B cell (primary cell): Measurements from ENCODE around the gene MYOM1. TPM values are rescaled to one million over a fixed set of nuclear protein-coding genes. Genes with fewer than 3 reads are reported as not detected.

Source experiments
- ATAC-seq: fragments of 200-7000 bp; cut with Tn5 transposase; one replicate; pipeline ENCODE4 v1.10.0; 2021; ENCODE audit warnings: low read depth, mild to moderate bottlenecking, moderate number of reproducible peaks, moderate library complexity
- CTCF ChIA-PET: fragments of 350-600 bp; sonication (Branson Sonifier 250); formaldehyde crosslinking; loops from one replicate; lab custom pipeline; 2021; ENCODE audit warnings: antibody characterized with exemption, inconsistent platforms; lab: Charles Lee
- POLR2A ChIA-PET: fragments of 350-600 bp; sonication (Branson Sonifier 250); formaldehyde crosslinking; loops from one replicate; lab custom pipeline; 2021; ENCODE audit warnings: antibody characterized with exemption; lab: Charles Lee
- DNase-seq: peaks from one replicate; pipeline ENCODE4 v3.0.0; 2013
- H2AFZ ChIP-seq: 2 replicates; pipeline ENCODE4 v1.6.1; 2012; ENCODE audit warnings: mild to moderate bottlenecking, low read depth, low read length; ENCODE audit not compliant: insufficient read depth, poor library complexity, severe bottlenecking
- H3K27ac ChIP-seq, 2 donors: 1 replicate in 1 of 2; 2 replicates in 1 of 2; pipeline ENCODE4 v1.5.1; 2012 to 2013; ENCODE audit warnings: low read length in 2 of 2, mild to moderate bottlenecking in 2 of 2, moderate library complexity in 1 of 2
- H3K27me3 ChIP-seq, 4 experiments: fragments of 200-600 bp in 1 of 4; sonication (generic) in 1 of 4; replicated peaks in 1 of 4; 1 replicate in 2 of 4; 2 replicates in 2 of 4; pipeline versions ENCODE4 v1.6.1 to v1.7.0; 2013 to 2016; ENCODE audit warnings: low read length in 3 of 4, mild to moderate bottlenecking in 2 of 4, mixed read lengths in 1 of 4, moderate library complexity in 1 of 4; ENCODE audit not compliant: insufficient read depth in 4 of 4, control insufficient read depth in 3 of 4; ENCODE audit errors: control extremely low read depth in 1 of 4
- H3K36me3 ChIP-seq, 2 experiments: replicated peaks in 1 of 2; 1 replicate in 1 of 2; 2 replicates in 1 of 2; pipeline versions ENCODE4 v1.6.1 to v1.7.1; 2013; ENCODE audit warnings: low read length in 1 of 2; ENCODE audit not compliant: insufficient read depth in 2 of 2, control insufficient read depth in 1 of 2; ENCODE audit errors: control extremely low read depth in 1 of 2, extremely low read depth in 1 of 2
- H3K4me1 ChIP-seq, 2 donors: fragments of 200-600 bp in 1 of 2; sonication (generic) in 1 of 2; 1 replicate in 1 of 2; 2 replicates in 1 of 2; pipeline versions ENCODE4 v1.5.1 to v1.6.1; 2013 to 2017; ENCODE audit warnings: low read length in 2 of 2; ENCODE audit not compliant: control insufficient read depth in 2 of 2, insufficient read depth in 2 of 2
- H3K4me2 ChIP-seq: replicated peaks from 2 replicates; pipeline ENCODE3; 2012; ENCODE audit warnings: mild to moderate bottlenecking, low read depth, low read length; ENCODE audit not compliant: poor library complexity, severe bottlenecking
- H3K4me3 ChIP-seq, 5 experiments: fragments of 200-600 bp in 1 of 5; sonication (generic) in 1 of 5; 1 replicate in 3 of 5; 2 replicates in 2 of 5; pipeline versions ENCODE4 v1.5.1 to v1.7.0; 2011 to 2016; ENCODE audit warnings: low read length in 4 of 5, mild to moderate bottlenecking in 4 of 5, low read depth in 2 of 5, control low read depth in 1 of 5, moderate library complexity in 1 of 5; ENCODE audit not compliant: insufficient read depth in 1 of 5; ENCODE audit errors: control extremely low read depth in 1 of 5, extremely low read depth in 1 of 5
- H3K79me2 ChIP-seq: fragments of 200-600 bp; sonication (generic); one replicate; pipeline ENCODE4 v1.6.0; 2016; ENCODE audit warnings: low read length; ENCODE audit not compliant: control insufficient read depth, insufficient read depth
- H3K9ac ChIP-seq: fragments of 200-600 bp; sonication (generic); 2 replicates; pipeline ENCODE4 v1.6.1; 2017; ENCODE audit warnings: mild to moderate bottlenecking, low read length, moderate library complexity
- H3K9me3 ChIP-seq, 3 donors: one replicate each; pipeline versions ENCODE4 v1.6.1 to v1.7.1; 2013; ENCODE audit warnings: low read length in 2 of 3; ENCODE audit not compliant: control insufficient read depth in 2 of 3, insufficient read depth in 1 of 3; ENCODE audit errors: control extremely low read depth in 1 of 3
- H4K20me1 ChIP-seq: 2 replicates; pipeline ENCODE4 v1.6.0; 2012; ENCODE audit warnings: mild to moderate bottlenecking, low read length; ENCODE audit not compliant: insufficient read depth, control insufficient read depth, poor library complexity, severe bottlenecking
- H3K27ac Mint-ChIP-seq: one replicate; pipeline ENCODE4 v1.8.0; 2021; ENCODE audit warnings: mixed read lengths
- H3K27me3 Mint-ChIP-seq: one replicate; pipeline ENCODE4 v1.8.0; 2021; ENCODE audit warnings: mixed read lengths
- H3K4me1 Mint-ChIP-seq: one replicate; pipeline ENCODE4 v1.8.0; 2021; ENCODE audit warnings: mixed read lengths
- H3K4me3 Mint-ChIP-seq: one replicate; pipeline ENCODE4 v1.8.0; 2021; ENCODE audit warnings: mixed read lengths
- H3K9me3 Mint-ChIP-seq: one replicate; pipeline ENCODE4 v1.8.0; 2022; ENCODE audit warnings: mixed read lengths; ENCODE audit not compliant: insufficient read depth
- CTCF ChIP-seq: fragments of 200-600 bp; IDR thresholded peaks from one replicate; pipeline ENCODE4 v1.8.0; 2022; ENCODE audit warnings: antibody characterized with exemption, mild to moderate bottlenecking
- EZH2 ChIP-seq: IDR thresholded peaks from 2 replicates; pipeline ENCODE4 v1.6.1; 2012; ENCODE audit warnings: borderline replicate concordance, low read depth, mild to moderate bottlenecking, moderate library complexity, low read length; ENCODE audit not compliant: insufficient read depth, poor library complexity, severe bottlenecking
- WGBS: methylation state at CpG from one replicate; pipeline ENCODE4 v1.1.5; 2013; ENCODE audit warnings: missing lambda C conversion rate; ENCODE audit not compliant: insufficient coverage; 5-methylcytosine and 5-hydroxymethylcytosine counted together
- intact Hi-C: fragments of 100-400 bp; cut with micrococcal nuclease; formaldehyde crosslinking; loops from one replicate; pipeline ENCODE4 v1.10.0; 2022
- polyA plus RNA-seq: library from polyadenylated mRNA; depleted of rRNA; stranded (reverse); fragments of >200 nt; gene quantifications from 2 replicates; pipeline ENCODE4 v1.2.3, GENCODE V29; 2012
- total RNA-seq, 2 donors: library from RNA; stranded (reverse); fragments of 120-200 nt in 1 of 2; gene quantifications; 1 replicate in 1 of 2; 2 replicates in 1 of 2; pipeline versions ENCODE4 v1.2.3 to v1.2.4, GENCODE V29; 2013 to 2022

MYOM1 gene
- total and polyA plus RNA-seq, 2 donors (not counting 1 experiment from before 2014, with no cell fraction given) = 1.5 to 12.8 TPM

GRCh38 chr18:3207565-3207964 lies 12.2 kb downstream of the MYOM1 start:
- Histone ChIP-seq H3K27ac (no peak overlapping the region), H3K36me3 (peaks cover 0 to 1% of the 10 kb centered on the region in 2 experiments), H3K4me1 (no peaks in the 10 kb centered on the region), H4K20me1 (no peaks in the 10 kb centered on the region), H3K79me2 (no peaks in the 10 kb centered on the region), H3K27me3 (no peaks in the 10 kb centered on the region), H3K9me3 (peaks cover 0 to 8% (median 4%) of the 10 kb centered on the region in 3 donors), H3K9ac (no peak overlapping the region), H3K4me2 (no peak overlapping the region), H3K4me3 (no peak overlapping the region), H2AFZ (no peak overlapping the region)
- Mint-ChIP-seq H3K4me1 (no peaks in the 10 kb centered on the region), H3K27ac (no peak overlapping the region), H3K27me3 (no peaks in the 10 kb centered on the region), H3K9me3 (peaks cover 5% of the 10 kb centered on the region), H3K4me3 (no peak overlapping the region)
- TF ChIP-seq CTCF (no peak), EZH2 (no peak)
- ATAC-seq = no peak
- ChIA-PET POLR2A (no interaction called here), CTCF (no interaction called here)
- intact Hi-C loops = no loop called here
- no peak for DNase-seq
- 92% methylated on average over 2 of the region's 2 CpGs for WGBS

- no peak overlapping the region for H3K4me3 ChIP-seq
- peaks cover 0 to 1% of the 10 kb centered on the region in 2 experiments for H3K36me3 ChIP-seq
- no peak overlapping the region for H3K4me2 ChIP-seq
- Mint-ChIP-seq H3K4me1 (no peaks in the 10 kb centered on the region), H3K27ac (no peak overlapping the region), H3K9me3 (peaks cover 5% of the 10 kb centered on the region), H3K4me3 (no peak overlapping the region), H3K27me3 (no peaks in the 10 kb centered on the region)
- ChIA-PET POLR2A (no interaction called here), CTCF (no interaction called here)
- TF ChIP-seq CTCF = no peak
- no peak for TF ChIP-seq EZH2
- H3K9me3 ChIP-seq = peaks cover 0 to 10% (median 5%) of the 10 kb centered on the region in 3 donors
- no peak for ATAC-seq
- no peak overlapping the region for H2AFZ ChIP-seq
- DNase-seq = no peak
- no peak overlapping the region for H3K9ac ChIP-seq
- intact Hi-C loops = no loop called here
- H3K79me2 ChIP-seq = no peaks in the 10 kb centered on the region
- no peaks in the 10 kb centered on the region for H3K4me1 ChIP-seq
- no peaks in the 10 kb centered on the region for H3K27me3 ChIP-seq
- no peaks in the 10 kb centered on the region for H4K20me1 ChIP-seq
- H3K27ac ChIP-seq = no peak overlapping the region
These were observed 14.5 kb downstream of the MYOM1 start for GRCh38 chr18:3205239-3205638.
